MV-4-11 (cell line): ENCODE measurements around the gene CTIF.
A peak's percentile ranks its signal among the peaks of the same experiment; 100 is the strongest.

Source experiments
- DNase-seq: peaks from one replicate; lab custom pipeline; 2025; lab: John Stamatoyannopoulos, UW

CTIF gene

GRCh38 chr18:48851599-48851960 is 312.7 kb downstream of the CTIF start:
- DNase-seq = peak; percentile 65

GRCh38 chr18:48852292-48852691 is 313.5 kb downstream of the CTIF start:
- DNase-seq = no peak

DNA sequence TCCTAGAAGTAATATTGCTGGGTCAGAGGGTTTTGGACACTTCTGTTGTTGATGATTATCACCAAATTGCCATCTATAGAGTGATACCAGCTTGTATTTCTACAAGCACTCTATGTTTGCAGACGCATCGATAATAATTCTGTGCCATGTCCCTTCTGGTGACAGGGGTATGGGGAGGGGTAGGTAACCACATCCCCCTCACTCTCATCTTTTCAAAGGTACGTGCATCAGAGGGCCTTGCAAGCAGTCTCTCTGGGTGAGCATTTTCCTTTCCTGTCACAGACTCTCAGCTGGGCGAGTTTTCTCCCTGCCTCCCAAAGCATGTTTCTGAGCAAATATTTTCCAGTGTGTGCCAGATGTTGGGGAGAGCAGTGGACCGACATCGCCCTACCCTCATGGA is 314.0 kb downstream of the CTIF start:
- no peak for DNase-seq

DNA sequence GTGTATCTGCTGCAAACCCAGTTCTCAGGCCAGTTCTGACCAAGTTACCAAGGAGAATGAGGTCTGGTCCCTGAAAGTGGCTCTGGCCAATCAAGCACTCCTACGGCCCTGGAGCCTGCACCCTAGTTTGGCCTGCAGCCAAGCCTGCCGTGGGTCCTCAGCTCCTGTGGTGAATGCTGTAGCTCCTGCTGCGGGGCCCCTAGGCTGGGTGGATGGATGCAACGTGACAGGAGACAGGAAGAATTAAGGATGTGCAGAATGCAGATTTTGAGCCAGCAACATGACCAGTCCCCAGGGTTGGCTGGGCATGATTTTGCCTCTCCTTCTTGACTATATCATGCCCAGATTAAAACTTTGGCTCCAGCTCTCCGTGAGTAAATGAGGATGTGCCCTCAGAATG is 314.8 kb downstream of the CTIF start:
- no peak for DNase-seq

- DNase-seq = no peak
These were observed 315.9 kb downstream of the CTIF start for GRCh38 chr18:48854780-48855179.

DNA sequence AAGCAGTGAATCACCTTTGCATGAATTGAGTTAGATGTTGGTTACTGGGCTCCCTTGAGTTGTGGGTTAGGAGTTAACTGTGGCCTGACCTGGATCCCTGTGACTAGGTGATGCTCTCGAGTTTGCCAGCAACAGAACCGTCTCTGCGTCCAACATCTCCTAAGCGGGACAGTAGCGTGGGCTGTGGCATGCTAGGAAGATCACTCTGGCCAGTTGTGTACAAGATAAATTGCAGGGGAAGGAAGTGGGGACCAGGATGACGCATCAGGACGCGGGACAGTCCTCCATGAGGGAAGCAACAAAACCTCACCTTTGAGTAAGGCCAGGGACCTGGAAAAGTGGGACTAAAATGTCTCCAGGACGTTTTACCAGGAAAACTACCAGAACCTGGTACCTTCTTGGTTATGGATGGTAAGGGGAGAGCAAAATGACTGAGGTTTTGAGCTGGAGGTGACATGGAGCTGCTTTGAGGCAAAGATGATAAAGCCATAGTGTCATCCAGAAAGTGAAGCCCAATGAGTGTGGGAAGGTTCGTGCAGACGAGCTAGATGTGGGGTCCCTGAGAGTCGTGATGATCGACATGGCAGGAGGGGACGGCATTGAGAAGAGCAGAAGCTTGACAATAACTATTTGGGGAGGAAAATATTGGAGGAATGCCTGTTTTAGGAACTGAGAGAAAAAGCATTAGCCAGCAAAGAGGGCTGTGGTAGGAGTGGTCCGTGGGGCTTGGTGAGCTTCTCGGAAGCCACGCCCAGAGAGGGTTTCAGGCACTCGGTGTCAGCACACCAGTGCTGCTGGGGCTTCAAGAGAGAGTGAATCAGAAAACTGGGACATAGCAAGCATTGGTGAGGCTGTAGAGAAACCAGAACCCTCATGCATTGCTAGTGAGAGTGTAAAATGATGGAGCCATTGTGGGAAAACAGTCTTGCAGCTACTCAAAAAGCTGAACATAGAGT is 316.9 kb downstream of the CTIF start:
- DNase-seq = peak; percentile 87

DNA sequence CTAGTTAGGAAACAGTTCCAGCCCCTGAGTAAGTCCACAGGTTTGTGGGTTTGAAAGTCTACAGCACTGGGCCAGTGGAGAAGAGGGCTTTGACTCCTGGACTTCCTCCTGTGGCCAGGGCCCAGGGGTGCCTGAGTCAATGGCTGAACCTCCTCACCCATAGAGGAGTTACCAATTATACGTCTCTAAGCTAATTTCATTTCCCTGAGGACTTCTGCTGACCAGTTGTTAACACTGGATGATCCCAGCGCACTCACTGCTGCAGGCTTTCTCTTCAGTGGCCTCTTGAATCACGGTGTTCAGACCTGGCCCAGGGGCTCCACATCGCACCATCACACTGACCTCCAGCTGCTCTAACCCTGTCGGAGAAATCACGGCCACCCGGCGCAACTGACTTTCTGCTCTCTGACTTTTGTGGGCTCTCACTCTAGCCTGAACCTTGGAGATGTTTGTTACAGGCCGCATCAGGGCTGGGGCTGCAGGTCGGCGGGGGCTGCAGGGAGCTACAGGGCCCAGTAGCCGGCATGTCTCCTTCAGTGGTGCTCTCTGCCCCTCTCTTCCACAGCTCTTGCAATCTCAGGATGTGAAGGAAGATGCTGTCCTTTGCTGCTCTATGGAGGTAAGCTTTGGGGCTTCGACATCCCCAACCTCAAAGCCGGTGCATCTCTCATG is 318.3 kb downstream of the CTIF start:
- no peak for DNase-seq

GRCh38 chr18:48858676-48859075 is 319.8 kb downstream of the CTIF start:
- DNase-seq = no peak

- no peak for DNase-seq
These were observed 320.8 kb downstream of the CTIF start for GRCh38 chr18:48859311-48860268.

GRCh38 chr18:48860269-48861180 is 321.7 kb downstream of the CTIF start:
- no peak for DNase-seq

GRCh38 chr18:48861181-48861708 is 322.4 kb downstream of the CTIF start:
- DNase-seq = no peak

- DNase-seq = no peak
These were observed 323.3 kb downstream of the CTIF start for GRCh38 chr18:48862132-48862531.

DNA sequence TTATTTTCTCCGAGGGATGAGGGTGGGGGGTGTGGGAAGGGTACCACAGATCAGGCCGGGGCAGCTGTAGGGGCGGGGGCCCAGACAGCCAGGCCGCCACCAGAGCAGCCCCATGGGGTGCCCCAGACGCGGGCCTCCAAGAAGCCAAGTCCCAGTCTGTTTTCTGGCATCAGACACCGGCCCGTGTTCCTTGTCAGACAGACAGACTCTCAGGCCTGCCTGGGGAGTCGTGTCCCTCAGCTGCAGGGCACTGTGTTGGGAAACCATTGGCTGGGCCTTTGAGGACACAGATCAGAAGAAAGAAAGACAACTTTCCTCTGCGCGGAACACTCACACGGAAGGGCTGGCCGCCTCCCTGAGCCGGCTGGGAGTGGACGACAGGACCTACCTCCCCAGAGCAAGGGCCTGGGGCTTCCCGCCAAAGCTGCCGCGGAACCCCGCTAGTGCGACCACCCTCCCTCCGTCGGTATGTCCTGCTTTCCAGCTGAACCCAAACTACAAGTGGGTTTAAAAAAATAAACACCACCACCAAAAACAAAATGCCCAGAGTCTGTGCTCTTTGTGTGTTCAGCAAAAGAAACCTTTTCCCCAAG is 323.9 kb downstream of the CTIF start:
- no peak for DNase-seq

- DNase-seq = no peak
These were observed 324.7 kb downstream of the CTIF start for GRCh38 chr18:48863432-48864065.

DNA sequence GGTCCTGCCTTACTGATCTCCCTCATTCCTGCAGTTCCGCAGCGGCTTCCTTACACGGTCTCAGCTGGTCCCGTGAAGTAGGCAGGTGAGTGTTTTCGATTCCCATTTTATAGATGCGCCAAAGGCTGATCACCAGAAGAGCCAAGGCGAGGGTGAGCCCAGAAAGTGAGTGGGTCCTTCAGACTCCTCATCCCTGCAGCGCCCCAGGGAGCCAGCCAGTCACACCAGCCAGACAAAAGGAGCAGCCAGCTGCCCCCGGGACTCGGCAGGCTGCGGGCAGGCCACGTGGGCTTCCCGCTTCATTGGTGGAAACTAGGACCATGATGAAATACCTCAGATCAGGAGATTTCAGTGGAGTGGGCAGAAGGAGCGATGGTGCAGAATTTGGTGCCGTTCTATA is 326.0 kb downstream of the CTIF start:
- DNase-seq = no peak

- no peak for DNase-seq
These were observed 327.4 kb downstream of the CTIF start for GRCh38 chr18:48866028-48866733.

DNA sequence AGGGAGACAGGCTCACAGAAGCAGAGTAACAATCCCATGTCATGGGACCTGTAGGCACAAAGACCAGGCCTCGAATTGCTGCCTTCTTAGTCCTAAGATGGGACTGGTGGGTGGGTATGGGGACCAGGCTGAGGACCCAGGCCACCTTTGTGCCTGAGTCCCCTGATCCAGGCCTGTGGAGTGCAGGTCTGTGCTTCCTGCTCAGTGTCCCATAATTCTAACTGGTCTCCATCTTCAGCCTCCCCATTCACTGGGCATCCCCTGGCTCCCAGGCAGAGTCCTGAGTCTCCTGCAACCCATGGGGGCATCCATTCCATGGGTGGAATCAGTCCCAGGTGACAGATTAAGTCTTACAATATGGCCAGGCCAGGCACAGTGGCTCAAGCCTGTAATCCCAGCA is 328.0 kb downstream of the CTIF start:
- DNase-seq = no peak

GRCh38 chr18:48867978-48868377 is 329.1 kb downstream of the CTIF start:
- DNase-seq = no peak
